OCI-LY3 (cell line): ENCODE measurements around the gene SVOPL.

ENCODE experiments used
- CTCF ChIP-seq: fragments of 200-600, 300-600 bp; sonication (generic); IDR thresholded peaks from 2 replicates; pipeline ENCODE4 v1.5.1; 2014; ENCODE audit warnings: antibody characterized with exemption, low read length, low read depth
- EZH2phosphoT487 ChIP-seq: fragments of 200-600 bp; shearing (Covaris generic); IDR thresholded peaks from 2 replicates; pipeline ENCODE4 v1.6.1; 2018; ENCODE audit warnings: antibody characterized with exemption, mixed run types, low read depth

GRCh38 chr7:138618933-138619332, 82.2 kb downstream of the SVOPL start:
- TF ChIP-seq CTCF, result no peak
- no peak for TF ChIP-seq EZH2phosphoT487
